H1 (cell line): ENCODE data around the gene NAIF1. TPM values are rescaled to one million over a fixed set of nuclear protein-coding genes. Genes with fewer than 3 reads are reported as not detected.

Experiments used
- CHD7 ChIP-seq: fragments of 300-600 bp; sonication (generic); IDR thresholded peaks from 2 replicates; pipeline ENCODE4 v1.7.1; 2012; ENCODE audit warnings: low read length, moderate library complexity, mild to moderate bottlenecking, inconsistent platforms; ENCODE audit not compliant: insufficient replicate concordance
- polyA plus RNA-seq, 7 experiments: library from polyadenylated mRNA; depleted of rRNA in 3 of 7; stranded (reverse) in 5 of 7; unstranded in 2 of 7; fragments of >200 nt in 5 of 7; fragments of 200-250 nt in 2 of 7; gene quantifications; 1 replicate in 5 of 7; 2 replicates in 1 of 7; 4 replicates in 1 of 7; pipeline versions ENCODE4 v1.2.1 to v1.2.3, GENCODE V29; 2011 to 2013; ENCODE audit warnings: missing spikeins in 2 of 7, mixed read lengths in 2 of 7
- total RNA-seq: library from RNA; stranded (reverse); fragmentation: NEBNext Ultra II Directional; extraction: Animal tissue kit (Norgen Biotek cat#: 25700); gene quantifications from 2 replicates; pipeline ENCODE4 v1.2.1, GENCODE V29; 2021

NAIF1 gene
- total and polyA plus RNA-seq, 2 of the 8 experiments (the other 6 are each of a cell fraction or from before 2014, with no cell fraction given), result 8.7 to 9.0 TPM

GRCh38 chr9:128047231-128047630 lies 19.9 kb downstream of the NAIF1 start (continued):
- no peak for TF ChIP-seq CHD7
- TF ChIP-seq, all 59 proteins: peak for 0
